NCI-H2107 treated with DMSO at 0.1 percent for 48 hours (cell line): ENCODE data around the gene YES1.
"Not testable (repeated sequence)": the region's sequence is repeated elsewhere in the genome, so short reads cannot be mapped to it uniquely, and the experiment has no call there.

Experiments
- DNase-seq: peaks from one replicate; lab custom pipeline; 2025; ENCODE audit not compliant: unreplicated experiment; lab: John Stamatoyannopoulos, UW

YES1 gene

GRCh38 chr18:730692-731091 is 81.3 kb downstream of the YES1 start:
- no peak for DNase-seq

GRCh38 chr18:730120-730519 is 81.9 kb downstream of the YES1 start:
- not testable (repeated sequence) for DNase-seq

- no peak for DNase-seq
Observed at GRCh38 chr18:725646-726045, 86.4 kb downstream of the YES1 start.

GRCh38 chr18:723541-724080 is 88.4 kb downstream of the YES1 start:
- DNase-seq = no peak

GRCh38 chr18:717003-717402 is 95.0 kb downstream of the YES1 start:
- DNase-seq = no peak

GRCh38 chr18:715626-716025 is 96.4 kb downstream of the YES1 start:
- no peak for DNase-seq

GRCh38 chr18:713135-713490 is 98.9 kb downstream of the YES1 start:
- DNase-seq = no peak

GRCh38 chr18:712401-713134 is 99.5 kb downstream of the YES1 start, which contains the start of gene ENOSF1:
ENOSF1 (minus strand) TSS chr18:712630; CDS start chr18:712587, 43 bp downstream.
- DNase-seq = no peak

- DNase-seq = peak; percentile 25
Observed at GRCh38 chr18:711657-712400, 100.2 kb downstream of the YES1 start.

- DNase-seq = no peak
Observed at GRCh38 chr18:711310-711656, 100.8 kb downstream of the YES1 start.

GRCh38 chr18:710418-711300 is 101.4 kb downstream of the YES1 start:
- no peak for DNase-seq

GRCh38 chr18:709771-710170 is 102.3 kb downstream of the YES1 start:
- DNase-seq = no peak

- DNase-seq = no peak
Observed at GRCh38 chr18:708096-708495, 103.9 kb downstream of the YES1 start.

GRCh38 chr18:706405-706804 is 105.6 kb downstream of the YES1 start:
- no peak for DNase-seq

- DNase-seq = no peak
Observed at GRCh38 chr18:703213-703967, 108.7 kb downstream of the YES1 start.

- DNase-seq = peak; percentile 23
Observed at GRCh38 chr18:697800-698199, 114.2 kb downstream of the YES1 start.

- DNase-seq = no peak
Observed at GRCh38 chr18:697012-697411, 115.0 kb downstream of the YES1 start.

GRCh38 chr18:693466-694187 is 118.4 kb downstream of the YES1 start:
- no peak for DNase-seq

- DNase-seq = no peak
Observed at GRCh38 chr18:692824-693223, 119.2 kb downstream of the YES1 start.

- DNase-seq = no peak
Observed at GRCh38 chr18:688323-688722, 123.7 kb downstream of the YES1 start.
